Activated T-cell treated with anti-CD3 and anti-CD28 coated beads, Interleukin-2, amount 50 U/mL, for 1 hour (primary cell): Measurements from ENCODE around the gene GTSE1.

Experiments
- DNase-seq: peaks from one replicate; pipeline ENCODE4 v3.0.0-alpha.2; 2020

The GTSE1 gene

GRCh38 chr22:46274381-46274780, 22.3 kb upstream of the GTSE1 start:
- DNase-seq = no peak

- DNase-seq = no peak
These were observed 21.1 kb upstream of the GTSE1 start for GRCh38 chr22:46275455-46276122.

GRCh38 chr22:46276563-46276962, 20.1 kb upstream of the GTSE1 start:
- DNase-seq = no peak

GRCh38 chr22:46278656-46279645, 17.7 kb upstream of the GTSE1 start:
- no peak for DNase-seq

GRCh38 chr22:46280063-46280817, 16.4 kb upstream of the GTSE1 start:
- DNase-seq = no peak

GRCh38 chr22:46280999-46281623, 15.6 kb upstream of the GTSE1 start:
- no peak for DNase-seq

GRCh38 chr22:46281866-46282678, 14.6 kb upstream of the GTSE1 start:
- no peak for DNase-seq

GRCh38 chr22:46286006-46286405, 10.7 kb upstream of the GTSE1 start:
- DNase-seq = no peak

- no peak for DNase-seq
These were observed 9.5 kb upstream of the GTSE1 start for GRCh38 chr22:46286941-46287872.

- no peak for DNase-seq
These were observed 8.6 kb upstream of the GTSE1 start for GRCh38 chr22:46287873-46288751.

GRCh38 chr22:46288846-46289243, 7.8 kb upstream of the GTSE1 start:
- DNase-seq = no peak

GRCh38 chr22:46289244-46289891, 7.3 kb upstream of the GTSE1 start:
- DNase-seq = no peak

GRCh38 chr22:46290121-46290842, 6.4 kb upstream of the GTSE1 start:
- no peak for DNase-seq

- no peak for DNase-seq
These were observed 5.6 kb upstream of the GTSE1 start for GRCh38 chr22:46290843-46291785.

GRCh38 chr22:46292173-46292572, 4.5 kb upstream of the GTSE1 start:
- DNase-seq = no peak

- no peak for DNase-seq
These were observed 3.9 kb upstream of the GTSE1 start for GRCh38 chr22:46292732-46293131.

- no peak for DNase-seq
These were observed 3.0 kb upstream of the GTSE1 start for GRCh38 chr22:46293577-46294260.
